Upper lobe of left lung (tissue), 6 donors: ENCODE results near the gene CHAF1B. TPM values are rescaled to one million over a fixed set of nuclear protein-coding genes. Genes with fewer than 3 reads are reported as not detected.

ENCODE experiments used
- ATAC-seq, 2 donors: fragments of 200-7000 bp; cut with Tn5 transposase; one replicate each; pipeline ENCODE4 v1.9.1; 2022; ENCODE audit warnings: mild to moderate bottlenecking in 2 of 2, moderate library complexity in 2 of 2; ENCODE audit not compliant: low FRiP score in 2 of 2
- DNase-seq, 2 donors: peaks; one replicate each; pipeline ENCODE4 v3.0.0-alpha.2; 2019 to 2020
- H3K27ac ChIP-seq, 4 donors: fragments of 200-600 bp; sonication (generic); one replicate each; pipeline ENCODE4 v1.5.1; 2016 to 2019
- H3K27me3 ChIP-seq, 4 donors: fragments of 200-600 bp; sonication (generic); one replicate each; pipeline ENCODE4 v1.5.1; 2017 to 2019
- H3K36me3 ChIP-seq, 4 donors: fragments of 200-600 bp; sonication (generic); one replicate each; pipeline ENCODE4 v1.5.1; 2016 to 2019
- H3K4me1 ChIP-seq, 4 donors: fragments of 200-600 bp; sonication (generic); one replicate each; pipeline ENCODE4 v1.5.1; 2018 to 2019
- H3K4me3 ChIP-seq, 4 donors: fragments of 200-600 bp; sonication (generic); one replicate each; pipeline ENCODE4 v1.5.1; 2017 to 2019; ENCODE audit warnings: mild to moderate bottlenecking in 2 of 4, moderate library complexity in 1 of 4
- H3K9me3 ChIP-seq, 4 donors: fragments of 200-600 bp; sonication (generic); one replicate each; pipeline ENCODE4 v1.5.1; 2018 to 2019
- CTCF ChIP-seq, 6 experiments: fragments of 450-650 bp in 4 of 6; fragments of 200-600 bp in 2 of 6; sonication (generic) in 2 of 6; IDR thresholded peaks; one replicate each; pipeline ENCODE4 v1.5.1; 2016 to 2019; ENCODE audit warnings: antibody characterized with exemption in 6 of 6
- EP300 ChIP-seq, 4 donors: sonication (generic); formaldehyde crosslinking; IDR thresholded peaks; one replicate each; pipeline ENCODE4 v1.5.1; 2017; ENCODE audit warnings: antibody characterized with exemption in 4 of 4, control low read depth in 2 of 4
- POLR2A ChIP-seq, 4 donors: fragments of 450-650 bp; IDR thresholded peaks; one replicate each; pipeline ENCODE4 v1.5.1; 2016 to 2017; ENCODE audit warnings: antibody characterized with exemption in 4 of 4, mild to moderate bottlenecking in 2 of 4
- POLR2AphosphoS5 ChIP-seq, 2 donors: sonication (generic); formaldehyde crosslinking; IDR thresholded peaks; one replicate each; pipeline ENCODE4 v1.5.1; 2017; ENCODE audit warnings: antibody characterized with exemption in 2 of 2
- WGBS, 2 donors: methylation state at CpG; one replicate each; pipeline ENCODE4 v1.1.5; 2017 to 2018; 5-methylcytosine and 5-hydroxymethylcytosine counted together
- total RNA-seq, 6 donors: library from RNA; depleted of rRNA in 4 of 6; stranded (reverse); fragments of >200 nt in 4 of 6; gene quantifications; one replicate each; pipeline versions ENCODE4 v1.1.0 to v1.2.1, GENCODE V29; 2016 to 2021
- donor health status: DM: no; HTN: no; CAD: no; lungs with moderate emphysema.
- donor health status: DM: no; HTN: yes; CAD: no; lungs with severe emphysema.

Gene CHAF1B
- total RNA-seq, 6 donors from 2014 or later: 0.55 to 2.1 (median 1.2) TPM

DNA sequence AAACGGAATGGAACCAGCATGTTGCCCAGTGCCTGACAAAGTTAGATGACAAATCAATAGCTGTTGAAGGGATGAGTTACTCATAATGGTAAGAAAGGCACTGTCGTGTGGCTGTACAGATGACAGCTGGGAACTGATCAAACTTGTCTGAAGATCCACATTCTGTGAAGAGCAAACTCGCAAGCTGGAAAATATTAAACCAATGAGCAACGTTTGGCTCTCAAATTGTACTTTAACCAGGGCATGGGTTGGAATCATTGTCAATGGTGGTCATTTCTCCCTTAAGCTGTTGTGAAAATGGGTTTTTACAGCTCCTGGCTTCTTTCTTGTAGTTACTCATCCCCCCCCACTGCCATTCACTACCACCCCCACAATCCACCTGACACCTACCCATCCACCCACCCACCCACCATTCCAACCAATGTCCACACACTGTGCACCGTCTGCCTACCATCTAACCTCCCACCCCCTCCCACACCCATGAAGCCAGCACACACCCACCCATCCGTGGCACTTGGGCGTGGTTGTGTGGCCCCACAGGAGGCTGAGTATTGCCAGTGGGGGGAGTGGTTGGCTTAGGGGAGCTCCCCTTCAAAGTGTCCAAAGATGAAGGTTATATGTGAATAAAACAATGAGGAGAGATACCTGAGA is 48.0 kb downstream of the CHAF1B start:
- no peak overlapping the region for H3K4me3 ChIP-seq
- no peak for ATAC-seq
- TF ChIP-seq EP300 (IDR thresholded peaks at IDR 0.05) (no peak), POLR2AphosphoS5 (IDR thresholded peaks at IDR 0.05) (no peak), CTCF (IDR thresholded peaks at IDR 0.05) (no peak), POLR2A (IDR thresholded peaks at IDR 0.05) (no peak)
- DNase-seq: no peak
- peaks cover 0 to 19% (median 9%) of the 10 kb centered on the region in 4 donors for H3K4me1 ChIP-seq
- H3K36me3 ChIP-seq: no peaks in the 10 kb centered on the region
- WGBS, 2 donors: 81 to 94% methylated on average over 7 of the region's 7 CpGs
- H3K27ac ChIP-seq: no peak overlapping the region
- H3K27me3 ChIP-seq: no peaks in the 10 kb centered on the region
- H3K9me3 ChIP-seq: no peaks in the 10 kb centered on the region

DNA sequence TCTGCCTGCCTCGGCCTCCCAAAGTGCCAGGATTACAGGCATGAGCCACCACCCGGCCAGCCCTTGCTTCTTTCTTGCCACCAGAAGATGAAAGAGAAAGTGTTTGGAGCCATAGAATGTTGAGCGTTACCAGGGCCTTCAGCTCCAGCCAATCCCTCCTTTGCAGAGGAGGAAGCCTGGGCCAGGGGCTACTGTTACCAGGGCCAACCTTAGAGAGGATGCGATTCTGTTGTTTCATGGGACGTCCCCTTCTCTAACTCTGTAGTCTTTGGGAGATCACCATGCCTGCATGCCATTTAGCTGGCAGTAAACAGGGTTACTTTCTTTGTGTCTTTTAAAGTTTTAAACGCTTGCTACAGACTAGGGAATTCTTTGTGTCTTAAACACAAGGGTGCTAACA is 49.0 kb downstream of the CHAF1B start:
- DNase-seq (no peak), ATAC-seq (no peak)
- Histone ChIP-seq H3K27me3 (no peaks in the 10 kb centered on the region), H3K9me3 (no peaks in the 10 kb centered on the region), H3K4me3 (no peak overlapping the region), H3K27ac (no peak overlapping the region), H3K4me1 (peaks cover 0 to 19% (median 9%) of the 10 kb centered on the region in 4 donors), H3K36me3 (no peaks in the 10 kb centered on the region)
- 81 to 91% methylated on average over 6 of the region's 6 CpGs for WGBS, 2 donors
- TF ChIP-seq CTCF (IDR thresholded peaks at IDR 0.05) (no peak), POLR2A (IDR thresholded peaks at IDR 0.05) (no peak), POLR2AphosphoS5 (IDR thresholded peaks at IDR 0.05) (no peak), EP300 (IDR thresholded peaks at IDR 0.05) (no peak)

GRCh38 chr21:36436829-36437744 is 51.9 kb downstream of the CHAF1B start:
- Histone ChIP-seq H3K4me3 (no peak overlapping the region), H3K9me3 (no peaks in the 10 kb centered on the region), H3K27me3 (no peaks in the 10 kb centered on the region), H3K4me1 (no peaks in the 10 kb centered on the region), H3K27ac (no peak overlapping the region), H3K36me3 (no peaks in the 10 kb centered on the region)
- ATAC-seq (peak in 1 of 2 donors; percentile 32), DNase-seq (no peak)
- WGBS, 2 donors: 75 to 85% methylated on average over 5 of the region's 5 CpGs
- TF ChIP-seq POLR2A (IDR thresholded peaks at IDR 0.05) (no peak), EP300 (IDR thresholded peaks at IDR 0.05) (no peak), CTCF (IDR thresholded peaks at IDR 0.05) (no peak), POLR2AphosphoS5 (IDR thresholded peaks at IDR 0.05) (no peak)

GRCh38 chr21:36437745-36438128 is 52.5 kb downstream of the CHAF1B start:
- DNase-seq (no peak), ATAC-seq (peak in 1 of 2 donors; percentile 95)
- Histone ChIP-seq H3K27me3 (no peaks in the 10 kb centered on the region), H3K4me3 (no peak overlapping the region), H3K27ac (no peak overlapping the region), H3K36me3 (no peaks in the 10 kb centered on the region), H3K9me3 (no peaks in the 10 kb centered on the region), H3K4me1 (no peaks in the 10 kb centered on the region)
- 40 to 43% methylated on average over 6 of the region's 6 CpGs for WGBS, 2 donors
- TF ChIP-seq POLR2AphosphoS5 (IDR thresholded peaks at IDR 0.05): no peak
- TF ChIP-seq POLR2A (IDR thresholded peaks at IDR 0.05): no peak
- TF ChIP-seq EP300 (IDR thresholded peaks at IDR 0.05): no peak
- TF ChIP-seq CTCF (IDR thresholded peaks at IDR 0.05): no peak
